Activated naive CD8-positive, alpha-beta T cell (primary cell): Measurements from ENCODE around the gene SMARCD1.
"Not testable (repeated sequence)": the region's sequence is repeated elsewhere in the genome, so short reads cannot be mapped to it uniquely, and the experiment has no call there.

Source experiments
- H3K27ac Mint-ChIP-seq: one replicate; pipeline ENCODE4 v1.8.0; 2021; ENCODE audit warnings: mixed read lengths
- H3K27me3 Mint-ChIP-seq: one replicate; pipeline ENCODE4 v1.8.0; 2021; ENCODE audit warnings: mixed read lengths
- H3K36me3 Mint-ChIP-seq: one replicate; pipeline ENCODE4 v1.8.0; 2021; ENCODE audit warnings: mixed read lengths
- H3K4me1 Mint-ChIP-seq: one replicate; pipeline ENCODE4 v1.8.0; 2021; ENCODE audit warnings: low read depth, mixed read lengths
- H3K4me3 Mint-ChIP-seq: one replicate; pipeline ENCODE4 v1.8.0; 2021; ENCODE audit warnings: mild to moderate bottlenecking, mixed read lengths
- H3K9me3 Mint-ChIP-seq: one replicate; pipeline ENCODE4 v1.8.0; 2021; ENCODE audit warnings: low read depth, mixed read lengths

The SMARCD1 gene

DNA sequence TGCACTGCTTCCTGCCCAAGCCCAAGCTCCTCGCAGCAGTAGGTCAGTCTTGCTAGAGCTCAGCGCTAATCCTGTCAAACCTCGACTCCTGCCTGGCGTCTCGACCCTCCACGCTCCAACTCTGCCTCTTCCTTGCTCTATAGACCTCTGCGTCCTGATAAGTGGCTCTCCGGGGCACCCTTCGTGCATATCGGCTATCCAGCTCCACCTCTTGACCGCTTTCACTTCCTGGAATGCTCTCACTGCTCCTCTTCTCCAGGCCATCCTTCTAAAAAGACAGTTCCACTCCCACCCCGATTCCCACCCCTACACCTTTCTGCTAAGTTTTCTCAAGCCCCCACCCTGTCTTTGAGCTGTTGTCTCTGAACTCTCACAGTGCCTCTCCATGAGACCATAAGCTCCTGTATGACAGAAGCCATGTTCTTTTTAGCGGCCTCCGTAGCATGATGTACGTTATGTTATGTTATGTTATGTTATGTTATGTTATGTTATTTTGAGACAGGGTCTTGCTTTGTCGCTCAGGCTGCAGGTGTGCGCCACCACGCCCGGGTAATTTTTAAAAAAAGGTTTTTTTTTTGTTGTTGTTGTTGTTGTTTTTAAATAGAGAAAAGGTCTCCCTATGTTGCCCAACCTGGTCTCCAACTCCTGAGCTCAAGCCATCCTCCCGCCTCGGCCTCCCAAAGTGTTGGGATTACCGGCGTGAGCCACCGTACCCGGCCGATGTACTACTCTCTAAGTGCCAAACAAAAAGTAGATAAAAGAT lies 27.5 kb downstream of the SMARCD1 start:
- Mint-ChIP-seq H3K4me3 (peak overlapping the region; percentile 96), H3K9me3 (no peaks in the 10 kb centered on the region), H3K36me3 (peaks cover 2% of the 10 kb centered on the region), H3K4me1 (peaks cover 38% of the 10 kb centered on the region), H3K27ac (peak overlapping the region; percentile 98), H3K27me3 (no peaks in the 10 kb centered on the region)

DNA sequence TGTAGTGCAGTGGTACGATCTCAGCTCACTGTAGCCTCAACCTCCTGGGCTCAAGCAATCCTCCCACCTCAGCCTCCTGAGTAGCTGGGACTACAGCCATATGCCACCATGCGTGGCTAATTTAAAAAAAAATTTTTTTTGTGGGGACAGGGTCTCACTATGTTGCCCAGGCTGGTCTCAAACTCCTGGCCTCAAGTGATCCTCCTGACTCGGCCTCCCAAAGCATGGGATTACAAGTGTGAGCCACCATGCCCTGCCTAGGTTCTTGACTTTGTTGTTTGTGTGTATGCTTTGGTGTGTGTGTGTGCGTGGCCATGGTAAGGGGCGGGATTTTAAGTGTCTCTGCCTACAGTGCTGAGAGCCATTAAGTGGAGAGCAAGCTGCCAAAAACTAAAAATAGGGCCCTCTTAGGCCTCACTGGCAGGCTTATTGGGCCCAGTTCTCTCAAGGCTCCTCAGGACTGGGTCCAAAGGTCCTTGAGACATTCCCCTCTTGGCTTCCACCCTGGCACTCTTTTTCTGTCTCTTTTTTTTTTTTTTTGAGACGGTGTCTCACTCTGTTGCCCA lies 32.0 kb downstream of the SMARCD1 start:
- Mint-ChIP-seq H3K4me1 (peaks cover 46% of the 10 kb centered on the region), H3K27ac (peak overlapping the region; percentile 87), H3K36me3 (peaks cover 5% of the 10 kb centered on the region), H3K4me3 (peak overlapping the region; percentile 14), H3K9me3 (no peaks in the 10 kb centered on the region), H3K27me3 (no peaks in the 10 kb centered on the region)

DNA sequence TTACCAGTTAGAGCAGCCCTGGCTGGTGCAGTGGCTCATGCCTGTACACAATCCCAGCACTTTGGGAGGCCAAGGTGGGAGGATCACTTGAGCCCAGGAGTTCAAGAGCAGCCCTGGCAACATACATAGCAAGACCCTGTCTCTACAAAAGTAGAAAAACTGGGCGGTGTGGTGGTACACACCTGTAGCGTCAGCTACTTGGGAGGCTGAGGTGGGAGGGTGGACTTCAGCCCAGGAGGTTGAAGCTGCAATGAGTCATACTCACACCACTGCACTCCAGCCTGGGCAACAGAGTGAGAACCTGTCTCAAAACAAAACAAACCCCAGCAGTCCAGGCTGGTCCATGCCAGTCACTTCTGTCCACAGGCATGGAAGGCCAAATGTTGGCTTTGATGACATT lies 34.2 kb downstream of the SMARCD1 start:
- Mint-ChIP-seq H3K36me3 (peaks cover 5% of the 10 kb centered on the region), H3K4me3 (no peak overlapping the region), H3K9me3 (no peaks in the 10 kb centered on the region), H3K27me3 (no peaks in the 10 kb centered on the region), H3K27ac (peak overlapping the region; percentile 50), H3K4me1 (peaks cover 41% of the 10 kb centered on the region)

DNA sequence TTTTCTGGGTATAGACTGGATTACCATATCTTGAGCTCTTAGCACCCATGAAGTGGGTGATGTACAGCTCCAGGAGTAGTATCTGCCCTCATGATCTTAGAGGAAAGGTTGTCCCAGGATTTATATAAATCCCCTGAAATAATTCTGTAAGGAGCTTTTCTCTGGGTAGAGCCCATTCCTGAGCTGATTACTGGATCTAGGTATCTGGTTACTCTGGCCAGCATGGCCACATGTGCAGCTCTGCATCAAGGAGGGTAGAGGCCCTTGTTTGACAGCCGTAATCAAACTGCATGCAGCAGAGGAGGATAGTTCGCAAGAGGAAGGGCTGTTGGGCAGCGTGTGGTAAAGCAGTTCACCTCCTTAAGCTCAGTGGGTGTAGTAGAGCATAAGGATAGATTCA lies 35.4 kb downstream of the SMARCD1 start:
- peaks cover 5% of the 10 kb centered on the region for H3K36me3 Mint-ChIP-seq
- peak overlapping the region; percentile 12 for H3K27ac Mint-ChIP-seq
- no peak overlapping the region for H3K4me3 Mint-ChIP-seq
- no peaks in the 10 kb centered on the region for H3K27me3 Mint-ChIP-seq
- H3K9me3 Mint-ChIP-seq = no peaks in the 10 kb centered on the region
- H3K4me1 Mint-ChIP-seq = peaks cover 47% of the 10 kb centered on the region

DNA sequence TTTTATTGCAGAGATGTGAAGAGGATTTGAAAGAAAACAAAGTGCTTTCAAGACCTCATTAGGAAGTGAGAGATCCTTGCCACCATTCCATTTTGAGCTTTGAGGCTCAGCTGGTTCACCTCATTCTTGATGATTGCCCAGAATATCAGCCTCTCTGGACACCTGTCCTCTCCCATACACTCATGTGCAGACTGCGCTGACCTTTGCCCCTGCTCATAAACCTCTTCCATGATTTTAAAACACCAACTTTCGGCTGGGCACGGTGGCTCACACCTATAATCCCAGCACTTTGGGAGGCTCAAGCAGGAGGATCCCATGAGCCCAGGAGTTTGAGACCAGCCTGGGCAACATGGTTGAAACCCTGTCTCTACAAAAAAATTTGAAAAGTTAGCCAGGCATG lies 35.8 kb downstream of the SMARCD1 start:
- H3K27me3 Mint-ChIP-seq = no peaks in the 10 kb centered on the region
- no peaks in the 10 kb centered on the region for H3K9me3 Mint-ChIP-seq
- H3K4me3 Mint-ChIP-seq = no peak overlapping the region
- H3K36me3 Mint-ChIP-seq = peaks cover 3% of the 10 kb centered on the region
- peaks cover 47% of the 10 kb centered on the region for H3K4me1 Mint-ChIP-seq
- H3K27ac Mint-ChIP-seq = peak overlapping the region; percentile 12

DNA sequence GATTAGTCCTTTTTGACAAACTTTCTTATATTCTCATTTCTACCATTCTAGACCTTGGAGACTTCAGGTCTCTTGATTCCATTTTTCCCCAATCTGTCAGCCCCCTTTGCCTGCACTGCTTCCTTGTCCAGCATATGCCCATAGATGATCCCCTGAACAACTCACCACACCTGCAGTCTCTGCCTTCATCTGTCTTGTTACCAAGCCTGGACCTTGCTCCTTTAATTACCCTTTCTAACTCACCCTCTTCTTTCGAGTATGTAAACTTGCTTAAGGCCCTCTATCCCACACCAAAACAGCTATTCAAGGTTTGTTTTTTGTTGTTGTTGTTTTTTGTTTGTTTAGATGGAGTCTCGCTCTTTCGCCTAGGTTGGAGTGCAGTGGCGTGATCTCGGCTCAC lies 36.5 kb downstream of the SMARCD1 start:
- Mint-ChIP-seq H3K36me3 (peaks cover 3% of the 10 kb centered on the region), H3K27ac (peak overlapping the region; percentile 70), H3K4me1 (peaks cover 43% of the 10 kb centered on the region), H3K9me3 (no peaks in the 10 kb centered on the region), H3K4me3 (no peak overlapping the region), H3K27me3 (no peaks in the 10 kb centered on the region)

DNA sequence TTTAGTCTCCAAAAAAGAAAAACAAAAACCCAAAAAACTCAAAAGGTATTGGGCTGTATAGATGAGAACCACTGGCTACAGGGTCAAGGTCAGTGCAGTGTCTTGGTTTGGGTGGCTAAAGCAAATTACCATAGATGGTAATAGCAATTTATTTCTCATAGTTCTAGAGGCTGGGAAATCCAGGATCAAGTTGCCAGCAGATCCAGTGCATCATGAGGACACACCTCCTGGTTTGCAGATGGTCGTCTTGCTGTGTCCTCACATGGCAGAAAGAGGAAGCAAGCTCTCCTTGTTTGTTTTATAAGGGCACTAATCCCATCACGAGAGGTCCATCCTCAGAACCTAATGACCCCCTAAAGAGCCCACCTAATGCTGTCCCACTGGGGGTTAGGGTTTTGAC lies 38.1 kb downstream of the SMARCD1 start:
- no peak overlapping the region for H3K4me3 Mint-ChIP-seq
- H3K4me1 Mint-ChIP-seq = peaks cover 39% of the 10 kb centered on the region

DNA sequence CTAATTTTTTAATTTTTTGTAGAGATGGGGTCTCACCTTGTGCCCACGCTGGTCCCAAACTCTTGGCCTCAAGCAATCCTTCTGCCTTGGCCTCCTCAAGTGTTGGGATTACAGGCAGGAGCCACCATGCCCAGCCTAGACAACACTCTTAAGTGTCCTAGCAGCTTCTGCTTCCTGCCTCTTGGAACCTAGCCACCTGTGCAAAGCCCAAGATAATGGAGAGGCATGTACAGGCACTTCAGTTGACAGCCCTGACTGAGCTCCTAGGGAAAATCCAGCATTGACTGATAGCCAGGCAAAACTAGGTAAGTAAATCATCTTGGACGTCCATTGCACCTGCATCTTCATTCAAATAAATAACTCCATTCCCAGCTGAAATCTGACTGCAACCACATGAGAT lies 42.4 kb downstream of the SMARCD1 start:
- peaks cover 32% of the 10 kb centered on the region for H3K4me1 Mint-ChIP-seq
- H3K27me3 Mint-ChIP-seq = no peaks in the 10 kb centered on the region
- H3K4me3 Mint-ChIP-seq = no peak overlapping the region
- no peak overlapping the region for H3K27ac Mint-ChIP-seq
- H3K36me3 Mint-ChIP-seq = peaks cover 7% of the 10 kb centered on the region
- no peaks in the 10 kb centered on the region for H3K9me3 Mint-ChIP-seq

More for the DNA sequence above, 38.1 kb downstream of the SMARCD1 start:
- H3K27me3 Mint-ChIP-seq = no peaks in the 10 kb centered on the region
- peaks cover 3% of the 10 kb centered on the region for H3K36me3 Mint-ChIP-seq
- H3K27ac Mint-ChIP-seq = no peak overlapping the region
- no peaks in the 10 kb centered on the region for H3K9me3 Mint-ChIP-seq

DNA sequence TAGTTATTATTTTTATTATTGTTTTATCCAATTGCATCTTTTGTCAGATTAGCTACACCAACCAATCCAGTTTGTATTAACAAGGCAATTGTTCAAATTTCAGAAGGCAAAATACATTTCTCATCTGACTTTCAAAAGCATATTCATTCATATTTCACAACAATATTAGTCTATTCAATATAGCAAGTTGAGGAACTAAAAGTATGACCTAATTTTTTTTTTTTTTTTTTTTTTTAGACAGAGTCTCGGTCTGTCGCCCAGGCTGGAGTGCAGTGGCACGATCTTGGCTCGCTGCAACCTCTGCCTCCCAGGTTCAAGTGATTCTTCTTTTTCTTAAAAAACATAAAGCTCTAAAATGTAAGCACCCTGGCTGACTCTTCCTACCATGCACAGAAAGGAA lies 44.1 kb downstream of the SMARCD1 start:
- peak overlapping the region; percentile 43 for H3K27ac Mint-ChIP-seq
- no peak overlapping the region for H3K4me3 Mint-ChIP-seq
- H3K36me3 Mint-ChIP-seq = peaks cover 7% of the 10 kb centered on the region
- H3K9me3 Mint-ChIP-seq = no peaks in the 10 kb centered on the region
- peaks cover 33% of the 10 kb centered on the region for H3K4me1 Mint-ChIP-seq
- H3K27me3 Mint-ChIP-seq = no peaks in the 10 kb centered on the region

DNA sequence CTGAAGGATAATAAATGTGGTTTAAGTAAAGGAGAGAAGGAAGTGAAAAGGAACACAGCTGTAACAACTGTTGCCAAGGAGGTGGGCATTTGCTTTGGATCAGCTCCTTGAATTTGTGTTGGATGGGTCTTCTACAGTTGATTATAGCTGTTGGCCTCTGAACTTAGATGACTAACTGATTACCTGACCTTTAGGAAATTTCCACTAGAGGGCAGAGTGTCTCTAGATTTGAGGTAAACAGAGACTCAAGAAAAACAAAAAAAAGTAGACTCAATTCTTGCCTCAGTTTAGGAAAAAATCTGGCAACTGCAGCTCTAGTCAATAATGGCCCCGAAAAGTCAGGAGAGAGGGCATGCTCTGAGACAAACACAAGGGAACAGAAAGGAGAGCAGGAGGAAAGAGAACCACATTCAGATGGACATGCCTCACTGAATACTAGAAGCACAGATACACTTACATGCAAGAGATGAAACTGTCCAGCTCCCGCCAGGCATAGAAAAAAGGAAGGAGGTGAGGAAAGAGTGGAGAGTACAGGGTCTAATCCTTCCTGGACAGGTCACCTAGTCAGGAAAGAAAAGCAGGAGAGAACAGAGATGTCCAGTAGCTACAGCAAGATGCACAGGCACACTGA lies 47.5 kb downstream of the SMARCD1 start:
- Mint-ChIP-seq H3K36me3 (peaks cover 7% of the 10 kb centered on the region), H3K9me3 (no peaks in the 10 kb centered on the region), H3K4me3 (no peak overlapping the region), H3K4me1 (peaks cover 16% of the 10 kb centered on the region), H3K27ac (peak overlapping the region; percentile 83), H3K27me3 (no peaks in the 10 kb centered on the region)

DNA sequence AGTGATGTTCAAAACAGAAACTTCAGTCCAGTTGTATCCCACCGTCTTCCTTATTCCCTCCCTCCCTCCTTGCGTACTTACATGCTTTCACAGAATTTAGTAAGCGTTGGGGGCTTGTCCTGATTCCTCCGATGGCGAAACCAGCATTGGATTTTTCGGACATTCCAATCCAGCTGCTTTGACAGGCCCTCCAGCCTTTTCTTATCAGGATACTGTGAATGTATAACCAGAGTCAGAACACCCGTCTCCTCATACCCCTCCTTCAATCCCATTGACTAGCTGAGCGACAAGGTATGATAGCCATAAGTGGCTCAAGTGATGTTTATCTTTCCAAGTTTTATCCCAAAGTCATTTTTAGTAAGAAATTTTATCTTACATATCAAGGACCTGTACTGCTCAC lies 57.9 kb downstream of the SMARCD1 start:
- Mint-ChIP-seq H3K27me3 (no peaks in the 10 kb centered on the region), H3K27ac (no peak overlapping the region), H3K9me3 (no peaks in the 10 kb centered on the region), H3K36me3 (peaks cover 8% of the 10 kb centered on the region), H3K4me1 (peaks cover 9% of the 10 kb centered on the region), H3K4me3 (no peak overlapping the region)

DNA sequence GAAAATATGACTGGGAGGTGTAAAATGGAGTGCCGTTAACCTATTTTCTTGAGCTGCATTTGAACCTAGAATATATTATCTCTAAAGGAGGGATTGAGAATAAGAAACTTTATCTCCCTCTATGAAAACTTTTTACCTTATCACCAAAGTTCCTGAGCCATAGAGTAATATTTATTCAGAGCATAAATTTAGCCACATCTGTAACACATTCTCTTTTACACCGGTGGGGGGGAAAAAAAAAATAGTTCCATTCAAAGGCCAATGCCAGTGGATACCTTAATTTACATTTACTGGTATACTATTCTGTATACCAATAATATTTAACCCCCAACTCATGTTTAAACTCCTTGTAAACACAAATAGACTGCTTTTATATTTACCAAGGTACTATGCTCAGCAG lies 60.3 kb downstream of the SMARCD1 start:
- H3K4me1 Mint-ChIP-seq = peaks cover 16% of the 10 kb centered on the region
- H3K4me3 Mint-ChIP-seq = no peak overlapping the region
- H3K27me3 Mint-ChIP-seq = no peaks in the 10 kb centered on the region
- no peaks in the 10 kb centered on the region for H3K9me3 Mint-ChIP-seq
- peaks cover 6% of the 10 kb centered on the region for H3K36me3 Mint-ChIP-seq
- H3K27ac Mint-ChIP-seq = no peak overlapping the region

DNA sequence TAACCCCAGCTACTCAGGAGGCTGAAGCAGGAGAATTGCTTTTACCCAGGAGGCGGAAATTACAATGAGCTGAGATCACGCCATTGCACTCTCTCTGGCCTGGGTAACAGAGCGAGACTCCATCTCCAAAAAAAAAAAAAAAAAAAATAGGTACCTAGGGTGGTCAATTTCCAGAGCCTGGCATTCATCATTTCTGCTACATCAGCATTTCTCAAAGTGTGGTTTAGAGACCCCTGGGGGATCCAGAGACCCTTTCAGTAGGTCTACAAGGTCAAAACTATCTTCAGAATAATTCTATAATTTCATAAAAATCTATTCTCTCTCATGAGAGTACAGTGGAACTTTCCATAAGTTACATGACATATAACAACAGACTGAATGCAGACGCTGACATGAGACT lies 62.1 kb downstream of the SMARCD1 start:
- Mint-ChIP-seq H3K27me3 (no peaks in the 10 kb centered on the region), H3K9me3 (no peaks in the 10 kb centered on the region), H3K36me3 (peaks cover 3% of the 10 kb centered on the region), H3K4me1 (peaks cover 26% of the 10 kb centered on the region), H3K4me3 (no peak overlapping the region), H3K27ac (no peak overlapping the region)

DNA sequence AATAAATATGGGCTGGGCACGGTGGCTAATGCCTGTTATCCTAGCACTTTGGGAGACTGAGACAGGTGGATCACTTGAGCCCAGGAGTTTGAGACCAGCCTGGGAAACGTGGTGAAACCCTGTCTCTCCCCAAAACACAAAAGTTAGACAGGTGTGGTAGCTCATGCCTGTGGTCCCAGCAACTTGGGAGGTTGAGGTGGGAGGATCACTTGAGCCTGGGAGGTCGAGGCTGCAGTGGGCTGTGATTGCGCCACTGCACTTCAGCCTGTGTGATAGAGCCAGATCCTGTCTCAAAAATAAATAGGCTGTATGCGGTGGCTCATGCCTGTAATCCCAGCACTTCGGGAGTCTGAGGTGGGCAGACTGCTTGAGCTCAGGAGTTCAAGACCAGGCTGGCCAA lies 62.9 kb downstream of the SMARCD1 start:
- H3K27ac Mint-ChIP-seq, H3K27me3 Mint-ChIP-seq, H3K36me3 Mint-ChIP-seq, H3K9me3 Mint-ChIP-seq, H3K4me3 Mint-ChIP-seq: not testable (repeated sequence)
- peaks cover 26% of the 10 kb centered on the region for H3K4me1 Mint-ChIP-seq

DNA sequence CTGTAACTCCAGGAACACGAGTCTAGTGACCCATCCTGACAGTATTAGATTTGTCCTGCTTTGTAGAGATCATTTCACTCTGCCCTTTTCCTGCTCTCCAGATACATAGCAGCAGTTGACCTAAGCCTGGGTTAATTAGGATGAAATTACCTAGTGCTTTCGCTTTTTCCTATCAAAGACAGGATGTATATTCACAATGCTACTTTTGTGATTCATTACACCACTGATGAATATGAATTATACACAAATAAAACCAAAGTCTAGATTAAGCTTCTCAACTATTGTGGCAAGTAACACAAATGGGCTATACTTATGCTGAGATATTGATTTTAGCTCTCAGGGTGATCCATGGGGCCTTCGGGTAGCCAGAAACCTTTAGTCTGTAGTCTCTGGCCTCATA lies 64.2 kb downstream of the SMARCD1 start:
- H3K4me1 Mint-ChIP-seq = peaks cover 26% of the 10 kb centered on the region
- H3K4me3 Mint-ChIP-seq = no peak overlapping the region
- peaks cover 1% of the 10 kb centered on the region for H3K36me3 Mint-ChIP-seq
- no peaks in the 10 kb centered on the region for H3K9me3 Mint-ChIP-seq
- H3K27ac Mint-ChIP-seq = no peak overlapping the region
- H3K27me3 Mint-ChIP-seq = no peaks in the 10 kb centered on the region
